GM12864 (cell line): ENCODE measurements around the gene AP1AR.
"Not testable (repeated sequence)": the region's sequence is repeated elsewhere in the genome, so short reads cannot be mapped to it uniquely, and the experiment has no call there.

ENCODE experiments used
- DNase-seq: peaks from one replicate; pipeline ENCODE4 v3.0.0-alpha.2; 2011; ENCODE audit warnings: low read depth
- H3K4me3 ChIP-seq: 2 replicates; pipeline ENCODE4 v1.5.1; 2011; ENCODE audit warnings: mild to moderate bottlenecking, low read depth, low read length, control low read depth
- CTCF ChIP-seq: IDR thresholded peaks from 2 replicates; pipeline ENCODE4 v1.5.1; 2011; ENCODE audit warnings: low read depth, mild to moderate bottlenecking, moderate library complexity, low read length, control low read depth, inconsistent platforms; ENCODE audit errors: missing control alignments

The AP1AR gene

DNA sequence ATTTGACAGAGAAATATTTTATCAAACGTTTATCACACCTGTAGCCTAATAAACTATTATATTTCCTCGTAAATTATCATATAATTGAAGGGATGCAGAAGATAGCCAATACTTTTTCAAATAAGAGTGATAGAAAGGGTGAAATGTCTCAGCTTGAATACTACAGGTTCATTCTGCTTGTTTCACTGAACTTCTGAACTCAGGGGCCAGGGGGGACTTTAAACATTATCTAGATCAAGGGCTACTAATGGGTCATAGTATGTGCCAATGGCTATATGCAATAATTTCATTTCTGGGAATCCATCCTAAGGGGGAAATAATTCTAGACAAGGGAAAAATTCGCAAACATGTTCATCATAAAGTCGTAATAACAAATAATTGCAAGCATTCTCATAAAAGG, 68.1 kb downstream of the AP1AR start:
- no peak for TF ChIP-seq CTCF
- no peak overlapping the region for H3K4me3 ChIP-seq
- DNase-seq: no peak

- no peak for DNase-seq
- no peak for TF ChIP-seq CTCF
- H3K4me3 ChIP-seq: no peak overlapping the region
Observed at GRCh38 chr4:112302320-112303274, 71.0 kb downstream of the AP1AR start.

GRCh38 chr4:112305477-112305876, 73.9 kb downstream of the AP1AR start:
- H3K4me3 ChIP-seq, DNase-seq: not testable (repeated sequence)

DNA sequence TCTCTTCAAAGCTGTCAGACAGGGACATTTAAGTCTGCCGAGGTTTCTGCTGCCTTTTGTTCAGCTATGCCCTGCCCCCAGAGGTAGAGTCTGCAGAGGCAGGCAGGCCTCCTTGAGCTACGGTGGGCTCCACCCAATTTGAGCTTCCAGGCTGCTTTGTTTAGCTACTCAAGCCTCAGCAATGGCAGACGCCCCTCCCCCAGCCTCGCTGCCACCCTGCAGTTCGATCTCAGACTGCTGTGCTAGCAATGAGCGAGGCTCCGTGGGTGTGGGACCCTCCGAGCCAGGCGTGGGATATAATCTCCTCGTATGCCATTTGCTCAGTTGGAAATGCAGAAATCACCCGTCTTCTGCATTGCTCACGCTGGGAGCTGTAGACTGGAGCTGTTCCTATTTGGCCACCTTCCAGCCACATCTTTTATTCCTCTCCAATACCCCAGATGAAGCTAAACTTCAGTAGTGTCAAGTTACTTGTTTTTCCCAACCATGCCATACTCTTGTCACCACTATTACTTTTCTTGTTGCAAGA, 77.7 kb downstream of the AP1AR start:
- not testable (repeated sequence) for DNase-seq, H3K4me3 ChIP-seq

DNA sequence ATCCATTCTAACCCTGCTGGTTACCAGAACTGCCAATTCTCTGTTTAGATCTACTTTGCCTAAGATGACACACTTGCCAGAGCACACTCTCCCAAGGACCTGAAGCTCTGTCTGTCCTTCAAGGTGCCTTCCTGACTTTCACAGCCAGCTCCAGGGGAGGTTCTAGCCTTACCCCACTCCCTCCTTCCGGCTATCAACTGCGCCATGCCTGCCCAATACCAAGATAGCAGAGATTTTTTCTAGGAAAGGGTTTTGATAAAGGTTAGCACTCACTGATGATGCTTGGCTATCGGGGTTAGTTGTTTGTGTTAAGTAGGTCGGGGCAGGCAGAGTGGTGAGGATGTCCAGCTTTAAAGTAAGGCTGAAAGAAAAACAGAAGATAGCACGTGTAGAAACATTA, 79.9 kb downstream of the AP1AR start:
- H3K4me3 ChIP-seq: no peak overlapping the region; the same call in 1 of the 2 replicates
- DNase-seq: no peak
- no peak for TF ChIP-seq CTCF

DNA sequence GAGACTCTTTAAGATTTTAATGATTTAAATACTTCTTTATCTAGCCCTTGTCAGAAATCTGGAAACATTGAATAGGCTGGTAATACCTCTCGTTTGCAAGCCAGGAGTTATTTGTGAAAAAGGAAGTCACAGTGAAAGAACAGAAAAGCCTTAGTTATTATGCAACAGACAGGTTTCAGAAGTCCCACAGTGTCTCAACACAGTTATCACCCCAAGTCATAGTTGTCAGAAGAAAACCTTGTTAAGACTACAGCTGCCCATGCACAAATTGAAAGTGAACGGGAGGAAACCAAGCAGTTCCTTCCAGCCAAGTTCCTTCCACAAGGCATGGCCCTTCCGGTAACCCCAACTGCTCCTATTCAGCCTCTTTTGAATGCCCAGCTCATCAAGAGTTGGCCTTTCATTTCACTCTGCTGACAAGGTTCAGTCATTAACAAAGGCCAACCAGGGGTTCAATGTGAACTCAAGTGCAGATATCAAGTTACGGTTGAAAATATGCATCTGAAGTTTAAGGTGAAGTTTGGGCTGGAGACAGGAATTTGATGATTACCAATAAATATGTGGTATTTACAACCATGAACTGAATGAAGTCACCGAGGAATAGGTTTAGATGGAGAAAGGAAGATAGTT, 81.1 kb downstream of the AP1AR start:
- H3K4me3 ChIP-seq: peak overlapping the region; percentile 11
- no peak for TF ChIP-seq CTCF
- peak; percentile 91 for DNase-seq

DNA sequence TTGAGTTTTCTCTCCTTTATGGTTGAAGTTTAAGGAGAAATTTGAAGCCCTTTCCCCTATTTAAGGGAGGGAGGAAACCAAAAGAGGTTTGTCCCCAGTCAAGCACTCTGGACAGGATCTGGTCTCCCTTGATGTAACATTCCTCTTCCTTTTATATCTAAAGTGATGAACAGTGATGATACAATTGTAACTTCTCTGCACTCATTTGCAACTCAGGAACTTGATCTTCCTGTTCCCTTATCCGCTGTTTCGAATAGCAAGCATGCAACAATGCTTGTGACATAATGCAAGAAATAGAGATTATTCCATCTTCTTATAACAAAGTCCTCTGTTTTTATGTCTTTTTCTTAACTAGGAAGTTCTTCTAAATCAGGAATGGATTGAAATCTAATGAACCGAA, 83.9 kb downstream of the AP1AR start:
- TF ChIP-seq CTCF: no peak
- H3K4me3 ChIP-seq: no peak overlapping the region
- no peak for DNase-seq
